ENCODE results near the gene KLRF2. TPM values are rescaled to one million over a fixed set of nuclear protein-coding genes. Genes with fewer than 3 reads are reported as not detected.

The KLRF2 gene
- polyA plus RNA-seq, 3 donors, result not detected

DNA sequence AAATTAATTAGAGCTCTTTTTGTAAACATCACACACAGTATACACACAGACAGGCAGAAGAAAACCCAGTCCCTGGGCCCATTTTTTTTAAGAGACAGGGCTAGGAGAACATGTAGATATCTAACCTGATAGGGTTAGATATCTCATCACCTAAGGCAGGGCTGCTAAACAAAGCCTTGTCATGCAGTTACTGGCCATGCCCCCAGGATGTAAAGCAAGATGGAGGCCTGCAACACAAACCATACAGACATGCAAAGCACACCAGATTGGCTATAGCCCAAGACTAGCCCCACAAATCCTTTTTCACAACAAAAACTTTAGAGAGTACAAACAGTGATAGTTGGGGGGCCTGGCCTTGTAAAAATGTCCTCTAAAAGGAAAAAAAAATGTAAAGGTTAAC, 30.4 kb downstream of the KLRF2 start:
- Histone ChIP-seq H4K20me1 (ENCODE audit: insufficient read depth, low read length) (no peaks in the 10 kb centered on the region), H3K4me1 (ENCODE audit: control insufficient read depth in 1 of 2, insufficient read depth in 2 of 2, low read length in 2 of 2) (no peaks in the 10 kb centered on the region), H3K9ac (ENCODE audit: insufficient read depth, low read length, poor library complexity, severe bottlenecking) (no peak overlapping the region), H3K4me2 (replicated peaks; ENCODE audit: extremely low read depth, low read length, poor library complexity, severe bottlenecking) (no peak overlapping the region), H3K27ac (ENCODE audit: low read depth in 1 of 2, low read length in 2 of 2) (no peak overlapping the region), H3K9me3 (replicated peaks in 1 of 2; ENCODE audit: control insufficient read depth in 1 of 2, insufficient read depth in 1 of 2, low read length in 2 of 2) (peaks cover 34 to 37% of the 10 kb centered on the region in 2 donors), H3K79me2 (ENCODE audit: insufficient read depth, low read length) (no peaks in the 10 kb centered on the region), H3K36me3 (replicated peaks in 1 of 2; ENCODE audit: control insufficient read depth in 1 of 2, insufficient read depth in 2 of 2, low read length in 2 of 2) (peaks cover 0 to 6% of the 10 kb centered on the region in 2 donors), H3K27me3 (ENCODE audit: control insufficient read depth in 2 of 2, insufficient read depth in 2 of 2, low read length in 2 of 2) (no peaks in the 10 kb centered on the region), H2AFZ (ENCODE audit: insufficient read depth, low read depth, low read length, poor library complexity, severe bottlenecking) (no peak overlapping the region), H3K4me3 (replicated peaks in 1 of 3; ENCODE audit: low read depth in 2 of 3, low read length in 3 of 3) (no peak overlapping the region)
- Mint-ChIP-seq H3K4me3 (no peak overlapping the region), H3K4me1 (no peaks in the 10 kb centered on the region), H3K27ac (peak overlapping the region in 1 of 7 donors; percentile 26), H3K27me3 (ENCODE audit: low read depth in 3 of 3) (peaks cover 0 to 4% (median 3%) of the 10 kb centered on the region in 3 donors), H3K9me3 (peaks cover 31 to 47% (median 41%) of the 10 kb centered on the region in 7 donors), H3K36me3 (peaks cover 3 to 7% of the 10 kb centered on the region in 2 donors)
- intact Hi-C loops (cut with micrococcal nuclease), result no loop called here
- no peak for DNase-seq
- TF ChIP-seq, protein P1, sequence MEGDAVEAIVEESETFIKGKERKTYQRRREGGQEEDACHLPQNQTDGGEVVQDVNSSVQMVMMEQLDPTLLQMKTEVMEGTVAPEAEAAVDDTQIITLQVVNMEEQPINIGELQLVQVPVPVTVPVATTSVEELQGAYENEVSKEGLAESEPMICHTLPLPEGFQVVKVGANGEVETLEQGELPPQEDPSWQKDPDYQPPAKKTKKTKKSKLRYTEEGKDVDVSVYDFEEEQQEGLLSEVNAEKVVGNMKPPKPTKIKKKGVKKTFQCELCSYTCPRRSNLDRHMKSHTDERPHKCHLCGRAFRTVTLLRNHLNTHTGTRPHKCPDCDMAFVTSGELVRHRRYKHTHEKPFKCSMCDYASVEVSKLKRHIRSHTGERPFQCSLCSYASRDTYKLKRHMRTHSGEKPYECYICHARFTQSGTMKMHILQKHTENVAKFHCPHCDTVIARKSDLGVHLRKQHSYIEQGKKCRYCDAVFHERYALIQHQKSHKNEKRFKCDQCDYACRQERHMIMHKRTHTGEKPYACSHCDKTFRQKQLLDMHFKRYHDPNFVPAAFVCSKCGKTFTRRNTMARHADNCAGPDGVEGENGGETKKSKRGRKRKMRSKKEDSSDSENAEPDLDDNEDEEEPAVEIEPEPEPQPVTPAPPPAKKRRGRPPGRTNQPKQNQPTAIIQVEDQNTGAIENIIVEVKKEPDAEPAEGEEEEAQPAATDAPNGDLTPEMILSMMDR (IDR thresholded peaks at IDR 0.05), result no peak

DNA sequence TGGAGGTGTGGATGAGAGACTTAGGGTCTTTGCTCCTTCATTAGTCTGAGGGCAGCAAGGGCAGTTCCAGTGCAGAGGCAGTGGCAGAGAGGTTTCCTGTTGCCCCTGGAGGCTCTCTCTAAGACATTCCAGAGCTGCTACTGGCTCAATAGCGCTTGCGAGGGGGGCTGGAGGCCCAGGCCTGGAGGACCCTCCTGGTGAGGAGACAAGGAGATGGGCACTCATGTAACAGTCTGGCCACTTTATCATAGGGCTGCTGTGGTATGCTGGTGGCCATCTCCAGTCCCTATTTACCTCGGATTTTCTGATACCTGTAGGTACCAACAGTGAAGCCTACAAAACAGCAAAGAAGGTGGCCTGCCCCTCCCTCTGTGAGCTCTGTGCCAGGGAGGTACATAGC, 38.2 kb downstream of the KLRF2 start:
- Histone ChIP-seq H3K9ac (ENCODE audit: insufficient read depth, low read length, poor library complexity, severe bottlenecking) (no peak overlapping the region), H2AFZ (ENCODE audit: insufficient read depth, low read depth, low read length, poor library complexity, severe bottlenecking) (no peak overlapping the region), H3K4me3 (replicated peaks in 1 of 3; ENCODE audit: low read depth in 2 of 3, low read length in 3 of 3) (no peak overlapping the region), H4K20me1 (ENCODE audit: insufficient read depth, low read length) (no peaks in the 10 kb centered on the region), H3K4me2 (replicated peaks; ENCODE audit: extremely low read depth, low read length, poor library complexity, severe bottlenecking) (no peak overlapping the region), H3K27ac (ENCODE audit: low read depth in 1 of 2, low read length in 2 of 2) (no peak overlapping the region), H3K79me2 (ENCODE audit: insufficient read depth, low read length) (no peaks in the 10 kb centered on the region), H3K27me3 (ENCODE audit: control insufficient read depth in 2 of 2, insufficient read depth in 2 of 2, low read length in 2 of 2) (no peaks in the 10 kb centered on the region), H3K36me3 (replicated peaks in 1 of 2; ENCODE audit: control insufficient read depth in 1 of 2, insufficient read depth in 2 of 2, low read length in 2 of 2) (no peaks in the 10 kb centered on the region), H3K4me1 (ENCODE audit: control insufficient read depth in 1 of 2, insufficient read depth in 2 of 2, low read length in 2 of 2) (no peaks in the 10 kb centered on the region), H3K9me3 (replicated peaks in 1 of 2; ENCODE audit: control insufficient read depth in 1 of 2, insufficient read depth in 1 of 2, low read length in 2 of 2) (no peaks in the 10 kb centered on the region)
- intact Hi-C loops (cut with micrococcal nuclease), result no loop called here
- peaks cover 1% of the 10 kb centered on the region for H3K4me1 Mint-ChIP-seq
- no peak for DNase-seq
- no peaks in the 10 kb centered on the region for H3K36me3 Mint-ChIP-seq
- H3K27ac Mint-ChIP-seq, result no peak overlapping the region
- WGBS (ENCODE audit: insufficient coverage), result 89% methylated on average over 3 of the region's 3 CpGs
- TF ChIP-seq, protein P1 (IDR thresholded peaks at IDR 0.05), result no peak
- peaks cover 0 to 1% (median 0%) of the 10 kb centered on the region in 3 donors for H3K27me3 Mint-ChIP-seq (ENCODE audit: low read depth in 3 of 3)
- peaks cover 0 to 12% (median 5%) of the 10 kb centered on the region in 7 donors for H3K9me3 Mint-ChIP-seq
- no peak overlapping the region for H3K4me3 Mint-ChIP-seq

Data from CD14-positive monocyte (primary cell).